Measurements from ENCODE around the gene ZNF71.

The ZNF71 gene

GRCh38 chr19:56625708-56626107 lies 30.6 kb downstream of the ZNF71 start:
- POLR2A ChIA-PET, result no interaction called here
- no peak for TF ChIP-seq CTCF (IDR thresholded peaks at IDR 0.05; ENCODE audit: insufficient read depth, low read length, missing control alignments)

GRCh38 chr19:56633021-56633420 lies 37.9 kb downstream of the ZNF71 start:
- DNase-seq (ENCODE audit: low read depth, low spot score), result no peak
- no peak overlapping the region for H3K4me3 ChIP-seq (ENCODE audit: low read depth, low read length)
- ChIA-PET CTCF (no interaction called here), POLR2A (no interaction called here)
- no peak for TF ChIP-seq CTCF (IDR thresholded peaks at IDR 0.05; ENCODE audit: insufficient read depth, low read length, missing control alignments)

More at GRCh38 chr19:56625708-56626107, 30.6 kb downstream of the ZNF71 start:
- H3K4me3 ChIP-seq (ENCODE audit: low read depth, low read length), result no peak overlapping the region
- CTCF ChIA-PET, result no interaction called here
- DNase-seq (ENCODE audit: low read depth, low spot score), result no peak

- ChIA-PET CTCF (no interaction called here), POLR2A (no interaction called here)
- H3K4me3 ChIP-seq (ENCODE audit: low read depth, low read length), result no peak overlapping the region
- no peak for TF ChIP-seq CTCF (IDR thresholded peaks at IDR 0.05; ENCODE audit: insufficient read depth, low read length, missing control alignments)
- peak; percentile 7 for DNase-seq (ENCODE audit: low read depth, low spot score)
Observed at GRCh38 chr19:56637976-56638555, 43.0 kb downstream of the ZNF71 start.

- ChIA-PET CTCF (no interaction called here), POLR2A (no interaction called here)
- no peak overlapping the region for H3K4me3 ChIP-seq (ENCODE audit: low read depth, low read length)
- no peak for TF ChIP-seq CTCF (IDR thresholded peaks at IDR 0.05; ENCODE audit: insufficient read depth, low read length, missing control alignments)
- no peak for DNase-seq (ENCODE audit: low read depth, low spot score)
Observed at GRCh38 chr19:56639217-56639616, 44.1 kb downstream of the ZNF71 start.

GRCh38 chr19:56642711-56643459 lies 47.8 kb downstream of the ZNF71 start, which contains the start of gene SMIM17:
Gene SMIM17, plus strand, starts transcription at chr19:56643159. Its CDS starts 2,509 bp downstream, at chr19:56645668.
- POLR2A ChIA-PET, result no interaction called here
- H3K4me3 ChIP-seq (ENCODE audit: low read depth, low read length), result no peak within 1 kb of the TSS
- no peak for DNase-seq (ENCODE audit: low read depth, low spot score)
- TF ChIP-seq CTCF (IDR thresholded peaks at IDR 0.05; ENCODE audit: insufficient read depth, low read length, missing control alignments), result no peak
- CTCF ChIA-PET, result no interaction called here

- no peak for DNase-seq (ENCODE audit: low read depth, low spot score)
- TF ChIP-seq CTCF (IDR thresholded peaks at IDR 0.05; ENCODE audit: insufficient read depth, low read length, missing control alignments), result no peak
- ChIA-PET CTCF (no interaction called here), POLR2A (no interaction called here)
- no peak overlapping the region for H3K4me3 ChIP-seq (ENCODE audit: low read depth, low read length)
Observed at GRCh38 chr19:56643460-56643955, 48.4 kb downstream of the ZNF71 start.

All from AG04449 (cell line).